B cell (primary cell): Measurements from ENCODE around the gene NAV2. TPM values are rescaled to one million over a fixed set of nuclear protein-coding genes. Genes with fewer than 3 reads are reported as not detected.

Source experiments
- ATAC-seq: fragments of 200-7000 bp; cut with Tn5 transposase; one replicate; pipeline ENCODE4 v1.10.0; 2021; ENCODE audit warnings: low read depth, mild to moderate bottlenecking, moderate number of reproducible peaks, moderate library complexity
- CTCF ChIA-PET: fragments of 350-600 bp; sonication (Branson Sonifier 250); formaldehyde crosslinking; loops from one replicate; lab custom pipeline; 2021; ENCODE audit warnings: antibody characterized with exemption, inconsistent platforms; lab: Charles Lee
- POLR2A ChIA-PET: fragments of 350-600 bp; sonication (Branson Sonifier 250); formaldehyde crosslinking; loops from one replicate; lab custom pipeline; 2021; ENCODE audit warnings: antibody characterized with exemption; lab: Charles Lee
- DNase-seq: peaks from one replicate; pipeline ENCODE4 v3.0.0; 2013
- H2AFZ ChIP-seq: 2 replicates; pipeline ENCODE4 v1.6.1; 2012; ENCODE audit warnings: mild to moderate bottlenecking, low read depth, low read length; ENCODE audit not compliant: insufficient read depth, poor library complexity, severe bottlenecking
- H3K27ac ChIP-seq, 2 donors: 1 replicate in 1 of 2; 2 replicates in 1 of 2; pipeline ENCODE4 v1.5.1; 2012 to 2013; ENCODE audit warnings: low read length in 2 of 2, mild to moderate bottlenecking in 2 of 2, moderate library complexity in 1 of 2
- H3K27me3 ChIP-seq, 4 experiments: fragments of 200-600 bp in 1 of 4; sonication (generic) in 1 of 4; replicated peaks in 1 of 4; 1 replicate in 2 of 4; 2 replicates in 2 of 4; pipeline versions ENCODE4 v1.6.1 to v1.7.0; 2013 to 2016; ENCODE audit warnings: low read length in 3 of 4, mild to moderate bottlenecking in 2 of 4, mixed read lengths in 1 of 4, moderate library complexity in 1 of 4; ENCODE audit not compliant: insufficient read depth in 4 of 4, control insufficient read depth in 3 of 4; ENCODE audit errors: control extremely low read depth in 1 of 4
- H3K36me3 ChIP-seq, 2 experiments: replicated peaks in 1 of 2; 1 replicate in 1 of 2; 2 replicates in 1 of 2; pipeline versions ENCODE4 v1.6.1 to v1.7.1; 2013; ENCODE audit warnings: low read length in 1 of 2; ENCODE audit not compliant: insufficient read depth in 2 of 2, control insufficient read depth in 1 of 2; ENCODE audit errors: control extremely low read depth in 1 of 2, extremely low read depth in 1 of 2
- H3K4me1 ChIP-seq, 2 donors: fragments of 200-600 bp in 1 of 2; sonication (generic) in 1 of 2; 1 replicate in 1 of 2; 2 replicates in 1 of 2; pipeline versions ENCODE4 v1.5.1 to v1.6.1; 2013 to 2017; ENCODE audit warnings: low read length in 2 of 2; ENCODE audit not compliant: control insufficient read depth in 2 of 2, insufficient read depth in 2 of 2
- H3K4me2 ChIP-seq: replicated peaks from 2 replicates; pipeline ENCODE3; 2012; ENCODE audit warnings: mild to moderate bottlenecking, low read depth, low read length; ENCODE audit not compliant: poor library complexity, severe bottlenecking
- H3K4me3 ChIP-seq, 5 experiments: fragments of 200-600 bp in 1 of 5; sonication (generic) in 1 of 5; 1 replicate in 3 of 5; 2 replicates in 2 of 5; pipeline versions ENCODE4 v1.5.1 to v1.7.0; 2011 to 2016; ENCODE audit warnings: low read length in 4 of 5, mild to moderate bottlenecking in 4 of 5, low read depth in 2 of 5, control low read depth in 1 of 5, moderate library complexity in 1 of 5; ENCODE audit not compliant: insufficient read depth in 1 of 5; ENCODE audit errors: control extremely low read depth in 1 of 5, extremely low read depth in 1 of 5
- H3K79me2 ChIP-seq: fragments of 200-600 bp; sonication (generic); one replicate; pipeline ENCODE4 v1.6.0; 2016; ENCODE audit warnings: low read length; ENCODE audit not compliant: control insufficient read depth, insufficient read depth
- H3K9ac ChIP-seq: fragments of 200-600 bp; sonication (generic); 2 replicates; pipeline ENCODE4 v1.6.1; 2017; ENCODE audit warnings: mild to moderate bottlenecking, low read length, moderate library complexity
- H3K9me3 ChIP-seq, 3 donors: one replicate each; pipeline versions ENCODE4 v1.6.1 to v1.7.1; 2013; ENCODE audit warnings: low read length in 2 of 3; ENCODE audit not compliant: control insufficient read depth in 2 of 3, insufficient read depth in 1 of 3; ENCODE audit errors: control extremely low read depth in 1 of 3
- H4K20me1 ChIP-seq: 2 replicates; pipeline ENCODE4 v1.6.0; 2012; ENCODE audit warnings: mild to moderate bottlenecking, low read length; ENCODE audit not compliant: insufficient read depth, control insufficient read depth, poor library complexity, severe bottlenecking
- H3K27ac Mint-ChIP-seq: one replicate; pipeline ENCODE4 v1.8.0; 2021; ENCODE audit warnings: mixed read lengths
- H3K27me3 Mint-ChIP-seq: one replicate; pipeline ENCODE4 v1.8.0; 2021; ENCODE audit warnings: mixed read lengths
- H3K4me1 Mint-ChIP-seq: one replicate; pipeline ENCODE4 v1.8.0; 2021; ENCODE audit warnings: mixed read lengths
- H3K4me3 Mint-ChIP-seq: one replicate; pipeline ENCODE4 v1.8.0; 2021; ENCODE audit warnings: mixed read lengths
- H3K9me3 Mint-ChIP-seq: one replicate; pipeline ENCODE4 v1.8.0; 2022; ENCODE audit warnings: mixed read lengths; ENCODE audit not compliant: insufficient read depth
- EZH2 ChIP-seq: IDR thresholded peaks from 2 replicates; pipeline ENCODE4 v1.6.1; 2012; ENCODE audit warnings: borderline replicate concordance, low read depth, mild to moderate bottlenecking, moderate library complexity, low read length; ENCODE audit not compliant: insufficient read depth, poor library complexity, severe bottlenecking
- WGBS: methylation state at CpG from one replicate; pipeline ENCODE4 v1.1.5; 2013; ENCODE audit warnings: missing lambda C conversion rate; ENCODE audit not compliant: insufficient coverage; 5-methylcytosine and 5-hydroxymethylcytosine counted together
- intact Hi-C: fragments of 100-400 bp; cut with micrococcal nuclease; formaldehyde crosslinking; loops from one replicate; pipeline ENCODE4 v1.10.0; 2022
- polyA plus RNA-seq: library from polyadenylated mRNA; depleted of rRNA; stranded (reverse); fragments of >200 nt; gene quantifications from 2 replicates; pipeline ENCODE4 v1.2.3, GENCODE V29; 2012
- total RNA-seq, 2 donors: library from RNA; stranded (reverse); fragments of 120-200 nt in 1 of 2; gene quantifications; 1 replicate in 1 of 2; 2 replicates in 1 of 2; pipeline versions ENCODE4 v1.2.3 to v1.2.4, GENCODE V29; 2013 to 2022
- TF ChIP-seq, protein P1 (sequence below): fragments of 200-600 bp; IDR thresholded peaks from one replicate; pipeline ENCODE4 v1.8.0; 2022; ENCODE audit warnings: antibody characterized with exemption, mild to moderate bottlenecking

Gene NAV2
- total and polyA plus RNA-seq, 2 donors (not counting 1 experiment from before 2014, with no cell fraction given), result 0.82 to 22.2 TPM

DNA sequence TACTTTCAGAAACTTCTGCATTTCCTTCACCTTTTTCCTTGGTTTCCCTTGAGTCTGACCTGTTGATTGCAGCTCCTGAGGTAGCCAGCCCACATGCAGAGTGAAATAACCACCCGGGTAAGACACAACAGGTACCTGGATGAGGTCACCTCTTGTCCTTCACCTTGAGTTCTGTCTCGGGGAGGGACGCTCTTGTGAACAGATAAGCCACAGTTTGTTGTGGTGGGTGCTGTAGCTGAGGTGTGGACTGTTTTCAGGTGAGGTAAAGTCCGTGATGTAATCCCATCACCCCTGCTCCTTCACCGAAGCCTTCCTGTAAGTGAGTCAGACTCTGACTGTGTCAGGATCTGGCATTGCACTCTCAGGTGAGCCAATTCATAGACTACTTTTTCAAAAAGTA lies 183.1 kb downstream of the NAV2 start:
- Histone ChIP-seq H3K27me3 (no peaks in the 10 kb centered on the region), H3K4me3 (no peak overlapping the region), H3K27ac (no peak overlapping the region), H4K20me1 (no peaks in the 10 kb centered on the region), H3K4me2 (no peak overlapping the region), H2AFZ (no peak overlapping the region), H3K9ac (no peak overlapping the region), H3K9me3 (peaks cover 0 to 3% (median 0%) of the 10 kb centered on the region in 3 donors), H3K36me3 (no peaks in the 10 kb centered on the region), H3K4me1 (no peaks in the 10 kb centered on the region), H3K79me2 (no peaks in the 10 kb centered on the region)
- no peak for ATAC-seq
- POLR2A ChIA-PET, result no interaction called here
- TF ChIP-seq, protein P1, sequence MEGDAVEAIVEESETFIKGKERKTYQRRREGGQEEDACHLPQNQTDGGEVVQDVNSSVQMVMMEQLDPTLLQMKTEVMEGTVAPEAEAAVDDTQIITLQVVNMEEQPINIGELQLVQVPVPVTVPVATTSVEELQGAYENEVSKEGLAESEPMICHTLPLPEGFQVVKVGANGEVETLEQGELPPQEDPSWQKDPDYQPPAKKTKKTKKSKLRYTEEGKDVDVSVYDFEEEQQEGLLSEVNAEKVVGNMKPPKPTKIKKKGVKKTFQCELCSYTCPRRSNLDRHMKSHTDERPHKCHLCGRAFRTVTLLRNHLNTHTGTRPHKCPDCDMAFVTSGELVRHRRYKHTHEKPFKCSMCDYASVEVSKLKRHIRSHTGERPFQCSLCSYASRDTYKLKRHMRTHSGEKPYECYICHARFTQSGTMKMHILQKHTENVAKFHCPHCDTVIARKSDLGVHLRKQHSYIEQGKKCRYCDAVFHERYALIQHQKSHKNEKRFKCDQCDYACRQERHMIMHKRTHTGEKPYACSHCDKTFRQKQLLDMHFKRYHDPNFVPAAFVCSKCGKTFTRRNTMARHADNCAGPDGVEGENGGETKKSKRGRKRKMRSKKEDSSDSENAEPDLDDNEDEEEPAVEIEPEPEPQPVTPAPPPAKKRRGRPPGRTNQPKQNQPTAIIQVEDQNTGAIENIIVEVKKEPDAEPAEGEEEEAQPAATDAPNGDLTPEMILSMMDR, result no peak
- TF ChIP-seq EZH2, result no peak
- CTCF ChIA-PET, result no interaction called here
- DNase-seq, result no peak
- Mint-ChIP-seq H3K9me3 (no peaks in the 10 kb centered on the region), H3K27me3 (peaks cover 5% of the 10 kb centered on the region), H3K4me1 (no peaks in the 10 kb centered on the region), H3K4me3 (no peak overlapping the region), H3K27ac (no peak overlapping the region)
- intact Hi-C loops, result no loop called here
- 95% methylated on average over 3 of the region's 5 CpGs for WGBS

DNA sequence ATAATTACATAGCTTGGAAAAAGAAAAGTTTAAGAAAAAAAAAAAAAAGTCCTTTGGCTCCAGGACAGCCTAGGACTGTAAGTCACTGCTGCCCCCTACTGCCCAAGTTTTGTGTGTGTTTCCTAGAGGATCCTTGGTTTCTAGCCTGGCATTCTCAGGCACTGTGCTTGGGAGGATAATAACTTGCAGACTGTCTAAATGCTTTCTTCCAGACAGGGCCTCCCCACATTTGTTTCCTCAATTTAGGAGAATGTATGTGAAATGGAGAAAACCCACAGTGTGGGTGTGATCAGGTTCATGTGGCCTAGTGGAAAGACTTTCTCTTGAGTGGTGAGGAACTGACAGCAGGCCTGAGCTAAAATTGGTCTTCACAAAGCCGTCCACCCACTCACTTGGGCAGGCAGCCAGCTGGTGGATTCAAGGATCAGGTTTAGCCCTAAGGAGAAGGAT lies 191.0 kb downstream of the NAV2 start:
- H3K27ac Mint-ChIP-seq, result no peak overlapping the region
- Histone ChIP-seq H3K9ac (no peak overlapping the region), H3K9me3 (no peaks in the 10 kb centered on the region), H3K4me1 (no peaks in the 10 kb centered on the region), H3K27ac (no peak overlapping the region), H3K79me2 (no peaks in the 10 kb centered on the region), H3K4me2 (no peak overlapping the region), H3K4me3 (no peak overlapping the region), H2AFZ (no peak overlapping the region), H3K27me3 (no peaks in the 10 kb centered on the region), H3K36me3 (no peaks in the 10 kb centered on the region), H4K20me1 (no peaks in the 10 kb centered on the region)
- no peak for TF ChIP-seq EZH2
- TF ChIP-seq, protein P1, result peak; percentile 58
- intact Hi-C loops, result no loop called here
- no peaks in the 10 kb centered on the region for H3K9me3 Mint-ChIP-seq
- ChIA-PET POLR2A (no interaction called here), CTCF (interaction anchor here (0.9 to 4.0 kb wide), 6 partner anchors 9 to 347 kb away, joined by 3 to 32 read pairs (median 4); no protein-coding TSS in a partner anchor)
- 100% methylated on average over 1 of the region's 1 CpG for WGBS
- H3K4me3 Mint-ChIP-seq, result no peak overlapping the region
- DNase-seq, result peak; percentile 39
- no peaks in the 10 kb centered on the region for H3K27me3 Mint-ChIP-seq
- ATAC-seq, result no peak
- no peaks in the 10 kb centered on the region for H3K4me1 Mint-ChIP-seq
